HEK293 (cell line): ENCODE results near the gene INS.

Experiments used
- KLF9 ChIP-seq: fragments of 450-650 bp; formaldehyde crosslinking; IDR thresholded peaks from 2 replicates; pipeline ENCODE4 v1.5.1; 2016; ENCODE audit warnings: missing biosample characterization, missing genetic modification characterization, low read depth
- TF ChIP-seq, protein P1 (sequence below): fragments of 450-650 bp; formaldehyde crosslinking; IDR thresholded peaks from 2 replicates; pipeline ENCODE4 v1.5.1; 2016; ENCODE audit warnings: missing biosample characterization, missing genetic modification characterization
- TF ChIP-seq, protein P2 (sequence below): fragments of 450-650 bp; formaldehyde crosslinking; IDR thresholded peaks from 2 replicates; pipeline ENCODE4 v1.5.1; 2017; ENCODE audit warnings: missing biosample characterization, missing genetic modification characterization

DNA sequence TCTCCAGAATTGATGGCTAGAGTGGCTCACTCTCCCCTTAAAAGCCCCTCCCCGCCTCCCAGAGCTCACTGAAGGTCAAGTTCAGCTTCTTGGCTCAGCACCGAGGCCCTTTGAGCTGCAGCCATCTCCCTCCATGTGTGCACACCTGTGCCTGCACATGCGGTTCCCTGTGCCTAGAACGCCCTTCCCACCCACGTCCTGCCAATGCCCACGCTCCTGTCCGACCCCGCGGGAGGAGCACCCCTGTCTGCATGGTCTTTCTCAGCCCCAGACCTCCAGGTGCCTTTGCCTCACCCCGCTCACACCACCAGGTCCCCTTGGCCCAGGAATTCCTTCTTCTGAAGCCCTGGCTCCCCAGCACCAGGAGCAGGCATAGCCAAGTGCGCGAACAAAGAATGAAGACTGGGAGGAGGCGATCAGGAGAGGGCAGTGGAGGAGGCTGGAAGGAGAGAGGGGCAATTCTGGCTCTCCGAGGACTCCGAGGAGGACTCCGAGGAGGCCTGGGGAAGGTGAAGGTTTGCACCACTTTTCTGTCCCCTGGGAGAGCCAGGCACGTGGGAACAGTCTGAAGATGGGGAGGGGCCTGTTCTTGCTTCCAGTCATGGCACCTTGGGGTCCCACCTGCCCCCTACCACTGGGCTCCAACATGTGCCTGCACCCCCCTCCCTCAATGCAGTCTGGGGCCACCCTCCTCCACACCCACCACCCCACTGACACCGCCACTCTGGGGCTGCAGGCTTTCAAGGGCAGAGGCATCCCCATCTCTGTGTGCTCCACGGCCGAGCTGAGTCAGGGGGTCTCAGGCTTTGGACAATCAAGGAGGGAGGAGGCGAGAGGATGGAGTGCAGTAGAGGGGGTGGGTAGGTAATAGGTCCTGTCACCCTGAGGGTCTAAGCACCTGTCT, 39.5 kb downstream of the INS start:
- TF ChIP-seq, protein P1, sequence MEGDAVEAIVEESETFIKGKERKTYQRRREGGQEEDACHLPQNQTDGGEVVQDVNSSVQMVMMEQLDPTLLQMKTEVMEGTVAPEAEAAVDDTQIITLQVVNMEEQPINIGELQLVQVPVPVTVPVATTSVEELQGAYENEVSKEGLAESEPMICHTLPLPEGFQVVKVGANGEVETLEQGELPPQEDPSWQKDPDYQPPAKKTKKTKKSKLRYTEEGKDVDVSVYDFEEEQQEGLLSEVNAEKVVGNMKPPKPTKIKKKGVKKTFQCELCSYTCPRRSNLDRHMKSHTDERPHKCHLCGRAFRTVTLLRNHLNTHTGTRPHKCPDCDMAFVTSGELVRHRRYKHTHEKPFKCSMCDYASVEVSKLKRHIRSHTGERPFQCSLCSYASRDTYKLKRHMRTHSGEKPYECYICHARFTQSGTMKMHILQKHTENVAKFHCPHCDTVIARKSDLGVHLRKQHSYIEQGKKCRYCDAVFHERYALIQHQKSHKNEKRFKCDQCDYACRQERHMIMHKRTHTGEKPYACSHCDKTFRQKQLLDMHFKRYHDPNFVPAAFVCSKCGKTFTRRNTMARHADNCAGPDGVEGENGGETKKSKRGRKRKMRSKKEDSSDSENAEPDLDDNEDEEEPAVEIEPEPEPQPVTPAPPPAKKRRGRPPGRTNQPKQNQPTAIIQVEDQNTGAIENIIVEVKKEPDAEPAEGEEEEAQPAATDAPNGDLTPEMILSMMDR (tag by site-specific recombination): no peak
- TF ChIP-seq, protein P2, sequence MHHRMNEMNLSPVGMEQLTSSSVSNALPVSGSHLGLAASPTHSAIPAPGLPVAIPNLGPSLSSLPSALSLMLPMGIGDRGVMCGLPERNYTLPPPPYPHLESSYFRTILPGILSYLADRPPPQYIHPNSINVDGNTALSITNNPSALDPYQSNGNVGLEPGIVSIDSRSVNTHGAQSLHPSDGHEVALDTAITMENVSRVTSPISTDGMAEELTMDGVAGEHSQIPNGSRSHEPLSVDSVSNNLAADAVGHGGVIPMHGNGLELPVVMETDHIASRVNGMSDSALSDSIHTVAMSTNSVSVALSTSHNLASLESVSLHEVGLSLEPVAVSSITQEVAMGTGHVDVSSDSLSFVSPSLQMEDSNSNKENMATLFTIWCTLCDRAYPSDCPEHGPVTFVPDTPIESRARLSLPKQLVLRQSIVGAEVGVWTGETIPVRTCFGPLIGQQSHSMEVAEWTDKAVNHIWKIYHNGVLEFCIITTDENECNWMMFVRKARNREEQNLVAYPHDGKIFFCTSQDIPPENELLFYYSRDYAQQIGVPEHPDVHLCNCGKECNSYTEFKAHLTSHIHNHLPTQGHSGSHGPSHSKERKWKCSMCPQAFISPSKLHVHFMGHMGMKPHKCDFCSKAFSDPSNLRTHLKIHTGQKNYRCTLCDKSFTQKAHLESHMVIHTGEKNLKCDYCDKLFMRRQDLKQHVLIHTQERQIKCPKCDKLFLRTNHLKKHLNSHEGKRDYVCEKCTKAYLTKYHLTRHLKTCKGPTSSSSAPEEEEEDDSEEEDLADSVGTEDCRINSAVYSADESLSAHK (tag by site-specific recombination): no peak
- no peak for TF ChIP-seq KLF9 (tag by site-specific recombination)
